OCI-LY1 (cell line): Measurements from ENCODE around the gene PILRB.

ENCODE experiments used
- CTCF ChIP-seq: fragments of 200-600 bp; sonication (generic), shearing (Covaris generic); IDR thresholded peaks from 2 replicates; pipeline ENCODE4 v1.5.1; 2017; ENCODE audit warnings: mild to moderate bottlenecking, antibody characterized with exemption, low read length, moderate library complexity, mixed read lengths
- EZH2 ChIP-seq: fragments of 200-600 bp; sonication (generic), shearing (Covaris generic); IDR thresholded peaks from 2 replicates; pipeline ENCODE4 v1.8.0; 2017; ENCODE audit warnings: borderline replicate concordance, mixed run types, mild to moderate bottlenecking, antibody characterized with exemption, low read length, moderate library complexity, mixed read lengths

- TF ChIP-seq CTCF, result no peak
- no peak for TF ChIP-seq EZH2
Measured at GRCh38 chr7:100402241-100402640, 44.3 kb downstream of the PILRB start.
